Breast epithelium (tissue), 4 donors: ENCODE data around the gene RALGPS1. TPM values are rescaled to one million over a fixed set of nuclear protein-coding genes. Genes with fewer than 3 reads are reported as not detected.

Source experiments
- DNase-seq, 2 donors: peaks; one replicate each; pipeline ENCODE4 v3.0.0-alpha.2; 2019; ENCODE audit warnings: low spot score in 2 of 2
- H3K27ac ChIP-seq, 2 donors: fragments of 200-600 bp; sonication (generic) in 1 of 2; one replicate each; pipeline ENCODE4 v1.5.1; 2016 to 2019; ENCODE audit warnings: mild to moderate bottlenecking in 1 of 2
- H3K27me3 ChIP-seq, 2 donors: fragments of 200-600 bp; sonication (generic) in 1 of 2; one replicate each; pipeline versions ENCODE4 v1.5.1 to v1.6.0; 2017 to 2019; ENCODE audit warnings: control low read depth in 1 of 2, mild to moderate bottlenecking in 1 of 2
- H3K36me3 ChIP-seq: fragments of 200-600 bp; one replicate; pipeline ENCODE4 v1.5.1; 2019
- H3K4me1 ChIP-seq, 2 donors: fragments of 200-600 bp; sonication (generic); one replicate each; pipeline ENCODE4 v1.5.1; 2016 to 2019; ENCODE audit warnings: control low read depth in 1 of 2
- H3K4me3 ChIP-seq, 3 donors: fragments of 200-600 bp; sonication (generic); 1 replicate in 2 of 3; 2 replicates in 1 of 3; pipeline ENCODE4 v1.5.1; 2016 to 2019; ENCODE audit warnings: mild to moderate bottlenecking in 3 of 3, moderate library complexity in 2 of 3
- H3K9me3 ChIP-seq, 2 donors: fragments of 200-600 bp; sonication (generic) in 1 of 2; one replicate each; pipeline ENCODE4 v1.5.1; 2016 to 2019; ENCODE audit warnings: control low read depth in 1 of 2
- POLR2A ChIP-seq: fragments of 450-650 bp; IDR thresholded peaks from one replicate; pipeline ENCODE4 v1.6.1; 2016; ENCODE audit warnings: antibody characterized with exemption, mild to moderate bottlenecking, moderate library complexity
- POLR2AphosphoS5 ChIP-seq, 3 donors: sonication (generic); formaldehyde crosslinking; IDR thresholded peaks; one replicate each; pipeline ENCODE4 v1.6.1; 2017; ENCODE audit warnings: antibody characterized with exemption in 3 of 3
- intact Hi-C: fragments of 100-400 bp; cut with DNase I; formaldehyde crosslinking; loops from one replicate; pipeline ENCODE4 v1.15.1; 2023; ENCODE audit warnings: low total_unique reads
- total RNA-seq, 3 donors: library from RNA; depleted of rRNA; stranded (reverse); fragments of >200 nt; gene quantifications; one replicate each; pipeline ENCODE4 v1.1.0, GENCODE V29; 2016
- TF ChIP-seq, protein P1 (sequence below), 3 donors: fragments of 450-650 bp; IDR thresholded peaks; one replicate each; pipeline ENCODE4 v1.5.1; 2016 to 2017; ENCODE audit warnings: antibody characterized with exemption in 3 of 3, mild to moderate bottlenecking in 3 of 3, moderate library complexity in 3 of 3

RALGPS1 gene
- total RNA-seq, 3 donors from 2014 or later = 5.8 to 30.7 (median 15.1) TPM

GRCh38 chr9:127263237-127263636 lies 348.7 kb downstream of the RALGPS1 start:
- Histone ChIP-seq H3K27me3 (no peaks in the 10 kb centered on the region), H3K4me1 (no peaks in the 10 kb centered on the region), H3K4me3 (no peak overlapping the region), H3K36me3 (no peaks in the 10 kb centered on the region), H3K9me3 (no peaks in the 10 kb centered on the region), H3K27ac (no peak overlapping the region)
- no peak for DNase-seq
- intact Hi-C loops = no loop called here
- TF ChIP-seq POLR2A = no peak
- TF ChIP-seq, protein P1, sequence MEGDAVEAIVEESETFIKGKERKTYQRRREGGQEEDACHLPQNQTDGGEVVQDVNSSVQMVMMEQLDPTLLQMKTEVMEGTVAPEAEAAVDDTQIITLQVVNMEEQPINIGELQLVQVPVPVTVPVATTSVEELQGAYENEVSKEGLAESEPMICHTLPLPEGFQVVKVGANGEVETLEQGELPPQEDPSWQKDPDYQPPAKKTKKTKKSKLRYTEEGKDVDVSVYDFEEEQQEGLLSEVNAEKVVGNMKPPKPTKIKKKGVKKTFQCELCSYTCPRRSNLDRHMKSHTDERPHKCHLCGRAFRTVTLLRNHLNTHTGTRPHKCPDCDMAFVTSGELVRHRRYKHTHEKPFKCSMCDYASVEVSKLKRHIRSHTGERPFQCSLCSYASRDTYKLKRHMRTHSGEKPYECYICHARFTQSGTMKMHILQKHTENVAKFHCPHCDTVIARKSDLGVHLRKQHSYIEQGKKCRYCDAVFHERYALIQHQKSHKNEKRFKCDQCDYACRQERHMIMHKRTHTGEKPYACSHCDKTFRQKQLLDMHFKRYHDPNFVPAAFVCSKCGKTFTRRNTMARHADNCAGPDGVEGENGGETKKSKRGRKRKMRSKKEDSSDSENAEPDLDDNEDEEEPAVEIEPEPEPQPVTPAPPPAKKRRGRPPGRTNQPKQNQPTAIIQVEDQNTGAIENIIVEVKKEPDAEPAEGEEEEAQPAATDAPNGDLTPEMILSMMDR (IDR thresholded peaks at IDR 0.05) = no peak
- no peak for TF ChIP-seq POLR2AphosphoS5 (IDR thresholded peaks at IDR 0.05)

DNA sequence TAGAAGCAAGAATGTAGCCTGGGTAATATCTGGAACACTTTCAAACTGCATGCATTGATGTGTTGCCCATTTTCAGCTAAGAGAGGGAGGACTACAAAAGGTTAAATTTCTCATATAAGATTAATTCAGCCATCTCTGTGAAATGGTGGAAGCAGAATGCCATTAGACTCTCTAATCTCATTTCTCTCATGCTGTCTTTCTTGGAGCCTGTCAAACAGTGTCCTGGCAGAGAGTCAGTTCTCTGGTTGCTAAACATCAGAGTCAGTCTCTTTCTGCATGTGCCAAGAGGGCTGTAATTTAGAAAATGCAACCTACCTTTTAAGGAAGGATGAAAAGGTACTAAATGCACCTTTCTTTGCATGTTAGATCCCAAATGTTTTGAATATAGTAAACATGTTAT lies 349.1 kb downstream of the RALGPS1 start:
- Histone ChIP-seq H3K9me3 (no peaks in the 10 kb centered on the region), H3K27me3 (no peaks in the 10 kb centered on the region), H3K36me3 (no peaks in the 10 kb centered on the region), H3K4me1 (no peaks in the 10 kb centered on the region), H3K27ac (no peak overlapping the region), H3K4me3 (no peak overlapping the region)
- TF ChIP-seq, protein P1 (IDR thresholded peaks at IDR 0.05) = no peak
- TF ChIP-seq POLR2AphosphoS5 (IDR thresholded peaks at IDR 0.05) (no peak), POLR2A (no peak)
- intact Hi-C loops = no loop called here
- no peak for DNase-seq

DNA sequence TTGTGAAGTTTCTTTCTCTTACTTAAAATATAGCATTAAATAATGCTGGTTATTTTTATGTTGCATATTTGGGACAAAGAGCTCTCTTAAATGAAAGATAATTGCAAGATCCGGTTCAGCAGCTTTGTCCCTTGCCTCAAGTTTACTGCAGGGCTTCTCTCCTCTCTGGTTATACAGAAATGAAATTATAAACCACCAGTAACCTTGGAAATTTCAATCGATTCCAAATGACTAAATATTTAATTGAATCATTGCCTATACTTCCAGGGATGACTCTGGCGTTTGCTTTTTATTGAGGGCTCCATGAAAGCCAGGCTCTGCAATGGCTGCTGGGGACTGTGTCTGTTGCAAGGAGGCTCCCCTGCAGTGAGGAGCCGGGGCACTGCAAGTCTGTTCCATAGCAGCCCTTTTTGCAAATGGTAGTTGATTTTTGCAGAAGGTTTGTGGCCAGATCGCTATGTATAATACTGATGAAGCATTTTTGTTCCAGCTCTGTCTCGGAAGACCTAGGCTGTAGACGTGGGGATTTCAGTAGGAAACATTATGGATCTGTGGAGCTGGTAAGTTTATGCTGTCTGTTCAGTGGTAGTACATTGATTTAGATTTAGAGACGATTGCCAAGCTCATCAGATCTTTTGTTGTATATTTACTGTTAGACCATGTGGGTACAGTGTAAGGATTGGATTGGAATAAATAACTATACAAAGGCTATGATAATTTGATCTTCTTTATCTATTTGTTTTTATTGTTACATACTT lies 350.1 kb downstream of the RALGPS1 start, which contains the start of gene GARNL3:
Gene GARNL3, plus strand, starts transcription at position 313 of the 758 bp plus-strand sequence. Its CDS starts 104 bp downstream, at position 417.
- Histone ChIP-seq H3K4me3 (no peak within 1 kb of the TSS), H3K9me3 (no peaks in the 10 kb centered on the region), H3K36me3 (no peaks in the 10 kb centered on the region), H3K27ac (no peak within 1 kb of the TSS), H3K4me1 (no peaks in the 10 kb centered on the region), H3K27me3 (no peaks in the 10 kb centered on the region)
- intact Hi-C loops = no loop called here
- TF ChIP-seq, protein P1 (IDR thresholded peaks at IDR 0.05) = no peak
- TF ChIP-seq POLR2A (no peak), POLR2AphosphoS5 (IDR thresholded peaks at IDR 0.05) (no peak)
- DNase-seq = no peak

GRCh38 chr9:127267793-127268525 lies 353.4 kb downstream of the RALGPS1 start:
- Histone ChIP-seq H3K4me3 (no peak overlapping the region), H3K27me3 (no peaks in the 10 kb centered on the region), H3K36me3 (no peaks in the 10 kb centered on the region), H3K27ac (no peak overlapping the region), H3K4me1 (no peaks in the 10 kb centered on the region), H3K9me3 (no peaks in the 10 kb centered on the region)
- DNase-seq = no peak
- intact Hi-C loops = no loop called here
- TF ChIP-seq, protein P1 (IDR thresholded peaks at IDR 0.05) = no peak
- TF ChIP-seq POLR2A (no peak), POLR2AphosphoS5 (IDR thresholded peaks at IDR 0.05) (no peak)

DNA sequence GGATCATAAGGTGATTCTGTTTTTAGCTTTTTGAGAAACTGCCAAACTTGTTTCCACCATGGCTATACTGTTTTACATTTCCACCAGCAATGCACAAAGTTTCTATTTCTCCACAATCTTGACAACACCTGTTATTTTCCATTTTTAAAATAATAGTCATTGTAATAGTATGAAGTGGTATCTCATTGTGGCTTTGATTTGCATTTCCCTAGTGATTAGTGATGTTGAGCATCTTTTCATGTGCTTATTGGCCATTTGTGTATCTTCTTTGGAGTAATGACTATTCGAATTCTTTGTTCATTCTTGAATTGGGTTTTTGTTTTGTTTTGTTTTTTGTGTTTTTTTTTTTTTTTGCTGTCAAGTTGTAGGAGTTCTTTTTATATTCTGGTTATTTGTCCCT lies 354.9 kb downstream of the RALGPS1 start:
- no peaks in the 10 kb centered on the region for H3K27me3 ChIP-seq
- H3K4me1 ChIP-seq = no peaks in the 10 kb centered on the region
- no peaks in the 10 kb centered on the region for H3K9me3 ChIP-seq
- no peaks in the 10 kb centered on the region for H3K36me3 ChIP-seq
- H3K27ac ChIP-seq = no peak overlapping the region
- DNase-seq = no peak
- TF ChIP-seq, protein P1 (IDR thresholded peaks at IDR 0.05) = no peak
- TF ChIP-seq POLR2AphosphoS5 (IDR thresholded peaks at IDR 0.05) = no peak
- TF ChIP-seq POLR2A = no peak
- H3K4me3 ChIP-seq = no peak overlapping the region
- intact Hi-C loops = no loop called here
